SHP77 treated with DMSO at 0.1 percent for 48 hours (cell line): ENCODE results near the gene N4BP2L1.
"Not testable (repeated sequence)": the region's sequence is repeated elsewhere in the genome, so short reads cannot be mapped to it uniquely, and the experiment has no call there.

Experiments used
- DNase-seq: peaks from one replicate; lab custom pipeline; 2025; lab: John Stamatoyannopoulos, UW

Gene N4BP2L1

DNA sequence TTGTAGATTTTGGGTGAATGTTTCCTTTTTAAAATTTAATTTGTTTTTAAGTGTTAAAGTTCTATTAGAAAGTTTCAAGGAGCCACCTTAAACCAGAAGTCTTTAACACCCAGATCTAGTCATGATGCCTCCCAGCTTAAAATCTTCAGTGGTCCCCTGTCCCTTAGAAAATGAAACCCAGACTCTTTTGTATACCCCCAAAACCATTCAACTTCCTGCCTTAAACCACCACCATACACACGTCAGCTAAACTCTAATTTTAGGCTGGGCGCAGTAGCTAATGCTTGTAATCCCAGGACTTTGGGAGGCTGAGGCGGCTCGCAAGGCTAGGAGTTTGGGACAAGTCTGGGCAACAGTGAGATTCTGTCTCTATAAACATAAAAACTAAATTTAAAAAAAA lies 37.9 kb downstream of the N4BP2L1 start:
- no peak for DNase-seq

- DNase-seq = no peak
Observed at GRCh38 chr13:32385410-32385809, 42.5 kb downstream of the N4BP2L1 start.

- DNase-seq = no peak
Observed at GRCh38 chr13:32384702-32385101, 43.2 kb downstream of the N4BP2L1 start.

- DNase-seq = no peak
Observed at GRCh38 chr13:32383836-32384618, 43.9 kb downstream of the N4BP2L1 start.

- DNase-seq = no peak
Observed at GRCh38 chr13:32381539-32381938, 46.4 kb downstream of the N4BP2L1 start.

GRCh38 chr13:32378012-32378411 lies 49.9 kb downstream of the N4BP2L1 start:
- no peak for DNase-seq

GRCh38 chr13:32376642-32377415 lies 51.1 kb downstream of the N4BP2L1 start:
- DNase-seq = no peak

DNA sequence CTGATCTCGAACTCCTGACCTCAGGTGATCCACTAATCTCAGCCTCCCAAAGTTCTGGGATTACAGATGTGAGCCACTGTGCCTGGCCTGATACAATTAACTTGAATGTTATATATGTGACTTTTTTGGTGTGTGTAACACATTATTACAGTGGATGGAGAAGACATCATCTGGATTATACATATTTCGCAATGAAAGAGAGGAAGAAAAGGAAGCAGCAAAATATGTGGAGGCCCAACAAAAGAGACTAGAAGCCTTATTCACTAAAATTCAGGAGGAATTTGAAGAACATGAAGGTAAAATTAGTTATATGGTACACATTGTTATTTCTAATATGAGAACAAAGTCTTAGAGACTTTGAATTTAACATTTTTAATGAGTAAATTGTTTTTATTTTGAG lies 57.1 kb downstream of the N4BP2L1 start:
- no peak for DNase-seq

- DNase-seq = no peak
Observed at GRCh38 chr13:32362574-32362973, 65.4 kb downstream of the N4BP2L1 start.

DNA sequence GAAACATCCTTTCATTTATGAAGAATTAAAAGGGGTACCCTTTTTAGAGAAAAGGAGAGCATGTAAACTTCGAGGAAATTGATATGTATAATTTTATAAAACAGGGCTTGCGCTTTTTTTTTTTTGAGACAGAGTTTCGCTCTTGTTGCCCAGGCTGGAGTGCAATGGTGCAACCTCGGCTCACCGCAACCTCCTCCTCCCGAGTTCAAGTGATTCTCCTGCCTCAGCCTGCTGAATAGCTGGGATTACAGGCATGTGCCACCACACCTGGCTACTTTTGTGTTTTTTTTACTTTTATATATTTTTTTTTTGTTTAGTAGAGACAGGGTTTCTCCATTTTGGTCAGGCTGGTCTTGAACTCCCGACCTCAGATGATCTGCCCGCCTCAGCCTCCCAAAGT lies 72.0 kb downstream of the N4BP2L1 start:
- DNase-seq = not testable (repeated sequence)

DNA sequence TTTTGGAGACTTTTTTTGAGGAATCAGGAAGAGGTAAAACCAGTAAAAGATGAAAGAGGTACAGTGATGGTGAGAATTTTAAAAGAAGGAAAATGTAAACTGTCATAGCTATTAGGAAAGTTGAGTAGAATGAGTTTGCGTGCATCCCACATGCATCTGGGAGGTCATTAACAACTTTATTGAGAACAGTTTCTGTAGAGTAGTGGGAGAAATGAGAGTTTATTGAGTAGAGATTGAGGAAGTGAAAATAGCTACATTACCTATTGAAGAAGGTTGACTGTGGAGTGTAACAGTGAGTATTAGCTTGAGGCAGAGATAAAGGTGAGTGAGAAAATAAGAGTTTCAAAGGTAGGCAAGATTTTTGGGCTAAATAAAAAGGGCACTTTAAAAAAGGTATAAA lies 73.9 kb downstream of the N4BP2L1 start:
- DNase-seq = no peak

- not testable (repeated sequence) for DNase-seq
Observed at GRCh38 chr13:32350839-32351441, 77.0 kb downstream of the N4BP2L1 start.
